Trophoblast cell (in vitro differentiated cells and primary cell): ENCODE data around the gene AKAP12.

Source experiments
- DNase-seq, 2 donors: peaks; one replicate each; pipeline ENCODE4 v3.0.0-alpha.2; 2016
- H2AFZ ChIP-seq: 2 replicates; pipeline ENCODE4 v1.6.1; 2013; ENCODE audit warnings: low read length, moderate library complexity, mild to moderate bottlenecking; ENCODE audit not compliant: insufficient read depth, poor library complexity
- H2AK5ac ChIP-seq: 2 replicates; pipeline ENCODE4 v1.6.1; 2013; ENCODE audit warnings: mild to moderate bottlenecking, low read length
- H2BK120ac ChIP-seq: 2 replicates; pipeline ENCODE4 v1.6.1; 2013; ENCODE audit warnings: low read length, mild to moderate bottlenecking, moderate library complexity; ENCODE audit not compliant: insufficient read depth, poor library complexity
- H2BK12ac ChIP-seq: 2 replicates; pipeline ENCODE4 v1.6.1; 2013; ENCODE audit warnings: mild to moderate bottlenecking, low read length, moderate library complexity
- H2BK5ac ChIP-seq: 2 replicates; pipeline ENCODE4 v1.6.1; 2013; ENCODE audit warnings: low read length, low read depth, moderate library complexity, mild to moderate bottlenecking; ENCODE audit not compliant: poor library complexity
- H3K14ac ChIP-seq: 2 replicates; pipeline ENCODE4 v1.6.1; 2013; ENCODE audit warnings: mild to moderate bottlenecking, low read length
- H3K18ac ChIP-seq: 2 replicates; pipeline ENCODE4 v1.6.1; 2013; ENCODE audit warnings: mild to moderate bottlenecking, low read length
- H3K23ac ChIP-seq: 2 replicates; pipeline ENCODE4 v1.6.1; 2013; ENCODE audit warnings: low read length
- H3K27ac ChIP-seq: 2 replicates; pipeline ENCODE4 v1.5.1; 2013; ENCODE audit warnings: low read depth, mild to moderate bottlenecking, inconsistent platforms, low read length, moderate library complexity
- H3K27me3 ChIP-seq: 2 replicates; pipeline ENCODE4 v1.6.1; 2013; ENCODE audit warnings: inconsistent platforms, mild to moderate bottlenecking, low read length, moderate library complexity; ENCODE audit not compliant: insufficient read depth
- H3K36me3 ChIP-seq, 2 experiments: 1 replicate in 1 of 2; 2 replicates in 1 of 2; pipeline ENCODE4 v1.6.1; 2013; ENCODE audit warnings: low read length in 2 of 2, mild to moderate bottlenecking in 2 of 2, moderate library complexity in 1 of 2; ENCODE audit not compliant: insufficient read depth in 2 of 2, control insufficient read depth in 1 of 2
- H3K4ac ChIP-seq: 2 replicates; pipeline ENCODE4 v1.6.1; 2013; ENCODE audit warnings: low read depth, mild to moderate bottlenecking, low read length, moderate library complexity
- H3K4me1 ChIP-seq, 2 experiments: 1 replicate in 1 of 2; 2 replicates in 1 of 2; pipeline ENCODE4 v1.6.1; 2013; ENCODE audit warnings: low read length in 2 of 2, mild to moderate bottlenecking in 2 of 2, moderate library complexity in 1 of 2; ENCODE audit not compliant: insufficient read depth in 2 of 2, control insufficient read depth in 1 of 2
- H3K4me2 ChIP-seq: 2 replicates; pipeline ENCODE4 v1.6.1; 2013; ENCODE audit warnings: inconsistent platforms, mild to moderate bottlenecking, low read length, moderate library complexity
- H3K4me3 ChIP-seq: 2 replicates; pipeline ENCODE4 v1.5.1; 2013; ENCODE audit warnings: mild to moderate bottlenecking, low read depth, low read length, inconsistent platforms
- H3K79me1 ChIP-seq: one replicate; pipeline ENCODE4 v1.6.1; 2013; ENCODE audit warnings: low read length
- H3K79me2 ChIP-seq: 2 replicates; pipeline ENCODE4 v1.6.1; 2013; ENCODE audit warnings: low read length, mild to moderate bottlenecking; ENCODE audit not compliant: control insufficient read depth, insufficient read depth, poor library complexity
- H3K9ac ChIP-seq: 2 replicates; pipeline ENCODE4 v1.6.1; 2013; ENCODE audit warnings: mild to moderate bottlenecking, low read length
- H3K9me3 ChIP-seq: 2 replicates; pipeline ENCODE4 v1.6.1; 2013; ENCODE audit warnings: low read depth, mild to moderate bottlenecking, control low read depth, inconsistent platforms, low read length; ENCODE audit not compliant: insufficient read depth
- H4K12ac ChIP-seq: 2 replicates; pipeline ENCODE4 v1.6.1; 2013; ENCODE audit warnings: low read depth, mild to moderate bottlenecking, low read length, moderate library complexity
- H4K8ac ChIP-seq: 2 replicates; pipeline ENCODE4 v1.6.1; 2013; ENCODE audit warnings: low read depth, mild to moderate bottlenecking, low read length, moderate library complexity
- H4K91ac ChIP-seq: one replicate; pipeline ENCODE4 v1.6.1; 2013; ENCODE audit warnings: low read depth, mild to moderate bottlenecking, low read length, moderate library complexity
- WGBS: extraction: QIAGEN DNeasy Blood & Tissue Kit; methylation state at CpG from one replicate; pipeline ENCODE4 v1.1.7; 2013; ENCODE audit warnings: missing lambda C conversion rate; ENCODE audit not compliant: insufficient read length, insufficient coverage; ENCODE audit errors: extremely low coverage; 5-methylcytosine and 5-hydroxymethylcytosine counted together

Gene AKAP12

GRCh38 chr6:151285122-151285521 lies 45.4 kb downstream of the AKAP12 start:
- Histone ChIP-seq H2AFZ (no peak overlapping the region), H2BK12ac (no peak overlapping the region), H2BK5ac (no peak overlapping the region), H4K8ac (no peak overlapping the region), H3K27me3 (no peaks in the 10 kb centered on the region), H3K4me1 (peaks cover 0 to 5% of the 10 kb centered on the region in 2 experiments), H2AK5ac (no peak overlapping the region), H3K4ac (no peak overlapping the region), H3K23ac (no peak overlapping the region), H3K4me2 (no peak overlapping the region), H3K4me3 (no peak overlapping the region), H4K12ac (no peak overlapping the region), H3K18ac (no peak overlapping the region), H3K9me3 (no peaks in the 10 kb centered on the region), H3K9ac (no peak overlapping the region), H3K79me2 (no peaks in the 10 kb centered on the region), H3K36me3 (no peaks in the 10 kb centered on the region), H3K27ac (no peak overlapping the region), H3K14ac (no peak overlapping the region), H3K79me1 (no peaks in the 10 kb centered on the region), H4K91ac (no peak overlapping the region), H2BK120ac (no peak overlapping the region)
- no peak for DNase-seq

GRCh38 chr6:151286214-151286613 lies 46.4 kb downstream of the AKAP12 start:
- Histone ChIP-seq H2BK120ac (no peak overlapping the region), H3K27ac (no peak overlapping the region), H3K79me1 (no peaks in the 10 kb centered on the region), H3K9ac (no peak overlapping the region), H4K8ac (no peak overlapping the region), H4K12ac (no peak overlapping the region), H2AK5ac (no peak overlapping the region), H3K27me3 (no peaks in the 10 kb centered on the region), H4K91ac (no peak overlapping the region), H3K4me3 (no peak overlapping the region), H3K18ac (no peak overlapping the region), H3K4me1 (peaks cover 5 to 12% of the 10 kb centered on the region in 2 experiments), H2AFZ (no peak overlapping the region), H3K23ac (no peak overlapping the region), H3K14ac (no peak overlapping the region), H3K9me3 (no peaks in the 10 kb centered on the region), H3K79me2 (no peaks in the 10 kb centered on the region), H2BK5ac (no peak overlapping the region), H3K36me3 (no peaks in the 10 kb centered on the region), H2BK12ac (no peak overlapping the region), H3K4me2 (no peak overlapping the region), H3K4ac (no peak overlapping the region)
- DNase-seq, result no peak
- no CpG with 5 or more reads among the region's 7 CpGs for WGBS

GRCh38 chr6:151288712-151289398 lies 49.1 kb downstream of the AKAP12 start:
- no peak overlapping the region for H3K4me3 ChIP-seq
- no peak overlapping the region for H2AK5ac ChIP-seq
- no peak overlapping the region for H2BK5ac ChIP-seq
- DNase-seq, result no peak
- no peak overlapping the region for H3K4me2 ChIP-seq
- no peaks in the 10 kb centered on the region for H3K27me3 ChIP-seq
- H4K8ac ChIP-seq, result no peak overlapping the region
- no peaks in the 10 kb centered on the region for H3K36me3 ChIP-seq
- no peak overlapping the region for H2AFZ ChIP-seq
- H3K4ac ChIP-seq, result no peak overlapping the region
- H4K12ac ChIP-seq, result no peak overlapping the region
- H3K9ac ChIP-seq, result no peak overlapping the region
- no peak overlapping the region for H4K91ac ChIP-seq
- H3K79me1 ChIP-seq, result no peaks in the 10 kb centered on the region
- H3K23ac ChIP-seq, result no peak overlapping the region
- H2BK120ac ChIP-seq, result no peak overlapping the region
- WGBS, result no CpG with 5 or more reads among the region's 10 CpGs
- peaks cover 7 to 15% of the 10 kb centered on the region in 2 experiments for H3K4me1 ChIP-seq
- no peak overlapping the region for H2BK12ac ChIP-seq
- H3K27ac ChIP-seq, result no peak overlapping the region
- no peak overlapping the region for H3K18ac ChIP-seq
- no peaks in the 10 kb centered on the region for H3K79me2 ChIP-seq
- no peaks in the 10 kb centered on the region for H3K9me3 ChIP-seq
- H3K14ac ChIP-seq, result no peak overlapping the region

GRCh38 chr6:151289399-151290007 lies 49.7 kb downstream of the AKAP12 start:
- no CpG with 5 or more reads among the region's 2 CpGs for WGBS
- no peak overlapping the region for H3K23ac ChIP-seq

More at GRCh38 chr6:151289399-151290007, 49.7 kb downstream of the AKAP12 start:
- no peak overlapping the region for H4K8ac ChIP-seq
- H4K12ac ChIP-seq, result no peak overlapping the region
- no peak overlapping the region for H3K4ac ChIP-seq
- no peak overlapping the region for H2BK5ac ChIP-seq
- H3K27ac ChIP-seq, result no peak overlapping the region
- no peaks in the 10 kb centered on the region for H3K27me3 ChIP-seq
- no peaks in the 10 kb centered on the region for H3K9me3 ChIP-seq
- H4K91ac ChIP-seq, result no peak overlapping the region
- no peak overlapping the region for H2AK5ac ChIP-seq
- no peak overlapping the region for H2BK12ac ChIP-seq
- H3K36me3 ChIP-seq, result no peaks in the 10 kb centered on the region
- H3K79me1 ChIP-seq, result no peaks in the 10 kb centered on the region
- no peak overlapping the region for H3K9ac ChIP-seq
- no peak overlapping the region for H3K4me2 ChIP-seq
- no peak overlapping the region for H2BK120ac ChIP-seq
- peaks cover 11 to 16% of the 10 kb centered on the region in 2 experiments for H3K4me1 ChIP-seq
- no peak for DNase-seq
- H3K14ac ChIP-seq, result no peak overlapping the region
- no peak overlapping the region for H2AFZ ChIP-seq
- no peak overlapping the region for H3K4me3 ChIP-seq
- H3K18ac ChIP-seq, result no peak overlapping the region
- H3K79me2 ChIP-seq, result no peaks in the 10 kb centered on the region
